H1 (cell line): ENCODE measurements around the gene KTI12. TPM values are rescaled to one million over a fixed set of nuclear protein-coding genes. Genes with fewer than 3 reads are reported as not detected.

Experiments used
- CTCF ChIA-PET: fragments of 300-600 bp; sonication (Branson Sonifier 250); formaldehyde crosslinking; loops from one replicate; lab custom pipeline; 2021; ENCODE audit not compliant: partially characterized antibody; lab: Charles Lee
- POLR2A ChIA-PET: fragments of 300-600 bp; sonication (Branson Sonifier 250); formaldehyde crosslinking; loops from one replicate; lab custom pipeline; 2021; ENCODE audit warnings: inconsistent platforms; ENCODE audit not compliant: partially characterized antibody; lab: Charles Lee
- DNase-seq, 2 experiments: peaks; one replicate each; pipeline versions ENCODE4 v3.0.0 to v3.0.0-alpha.2; 2010 to 2022; ENCODE audit warnings: low spot score in 2 of 2, low read depth in 1 of 2, mixed read lengths in 1 of 2
- FAIRE-seq: peaks from 2 replicates; lab custom pipeline; 2011; peaks lifted over from hg19 to GRCh38; lab: Jason Lieb, UNC
- H2AFZ ChIP-seq: 2 replicates; pipeline ENCODE4 v1.8.1; 2012; ENCODE audit warnings: low read length, inconsistent platforms
- H2AK5ac ChIP-seq: 2 replicates; pipeline ENCODE4 v1.6.1; 2013; ENCODE audit warnings: low read depth, low read length
- H2BK120ac ChIP-seq: replicated peaks from 2 replicates; pipeline ENCODE3; 2013; ENCODE audit warnings: low read depth, low read length, inconsistent platforms
- H2BK12ac ChIP-seq: 2 replicates; pipeline ENCODE4 v1.6.1; 2013; ENCODE audit warnings: low read depth, low read length
- H2BK15ac ChIP-seq: 2 replicates; pipeline ENCODE4 v1.6.1; 2013; ENCODE audit warnings: low read length
- H2BK20ac ChIP-seq: 2 replicates; pipeline ENCODE4 v1.6.1; 2013; ENCODE audit warnings: low read length
- H2BK5ac ChIP-seq: 2 replicates; pipeline ENCODE4 v1.6.1; 2013; ENCODE audit warnings: low read depth, low read length
- H3K14ac ChIP-seq: 2 replicates; pipeline ENCODE4 v1.6.1; 2013; ENCODE audit warnings: inconsistent platforms; ENCODE audit not compliant: insufficient read length
- H3K18ac ChIP-seq: 2 replicates; pipeline ENCODE4 v1.6.1; 2013; ENCODE audit warnings: low read length; ENCODE audit errors: extremely low read depth
- H3K23ac ChIP-seq: 2 replicates; pipeline ENCODE4 v1.6.1; 2013; ENCODE audit warnings: inconsistent platforms; ENCODE audit not compliant: insufficient read length
- H3K23me2 ChIP-seq: 2 replicates; pipeline ENCODE4 v1.6.1; 2013; ENCODE audit warnings: low read depth, low read length
- H3K27ac ChIP-seq: 2 replicates; pipeline ENCODE4 v1.6.1; 2011; ENCODE audit warnings: low read depth, low read length, inconsistent platforms
- H3K27me3 ChIP-seq, 4 experiments: replicated peaks in 1 of 4; 1 replicate in 1 of 4; 2 replicates in 3 of 4; pipeline versions ENCODE4 v1.6.1 to v1.8.1; 2011 to 2013; ENCODE audit warnings: low read length in 3 of 4, mild to moderate bottlenecking in 3 of 4, inconsistent platforms in 2 of 4, mixed read lengths in 2 of 4, moderate library complexity in 1 of 4; ENCODE audit not compliant: control insufficient read depth in 3 of 4, insufficient read depth in 3 of 4; ENCODE audit errors: extremely low read depth in 1 of 4
- H3K36me3 ChIP-seq, 4 experiments: 2 replicates each; pipeline versions ENCODE4 v1.6.1 to v1.8.1; 2011 to 2013; ENCODE audit warnings: mild to moderate bottlenecking in 4 of 4, low read length in 3 of 4, moderate library complexity in 2 of 4, control low read depth in 1 of 4, inconsistent platforms in 1 of 4; ENCODE audit not compliant: insufficient read depth in 4 of 4, control insufficient read depth in 2 of 4
- H3K4ac ChIP-seq: replicated peaks from 2 replicates; pipeline ENCODE3; 2013; ENCODE audit warnings: low read length, low read depth, mixed read lengths, inconsistent platforms; ENCODE audit not compliant: insufficient read length
- H3K4me1 ChIP-seq, 4 experiments: replicated peaks in 1 of 4; 1 replicate in 1 of 4; 2 replicates in 3 of 4; pipeline versions ENCODE4 v1.6.1 to v1.8.1; 2011 to 2013; ENCODE audit warnings: low read length in 3 of 4, inconsistent platforms in 2 of 4, mixed read lengths in 1 of 4; ENCODE audit not compliant: insufficient read depth in 4 of 4, control insufficient read depth in 3 of 4
- H3K4me2 ChIP-seq, 2 experiments: 2 replicates each; pipeline versions ENCODE4 v1.6.1 to v1.8.1; 2011 to 2013; ENCODE audit warnings: low read depth in 2 of 2, low read length in 2 of 2, control low read depth in 1 of 2, inconsistent platforms in 1 of 2, mild to moderate bottlenecking in 1 of 2; ENCODE audit not compliant: insufficient read depth in 1 of 2
- H3K4me3 ChIP-seq, 4 experiments: fragments of 200-600, 300-600 bp in 1 of 4; sonication (generic), shearing (Covaris generic), sonication (Bioruptor Twin) in 1 of 4; 2 replicates each; pipeline versions ENCODE4 v1.5.1 to v1.8.1; 2011 to 2016; ENCODE audit warnings: low read length in 4 of 4, low read depth in 3 of 4, control low read depth in 2 of 4, inconsistent platforms in 2 of 4, mild to moderate bottlenecking in 2 of 4, mixed read lengths in 1 of 4, moderate library complexity in 1 of 4; ENCODE audit not compliant: insufficient read depth in 2 of 4; ENCODE audit errors: extremely low read depth in 1 of 4
- H3K56ac ChIP-seq: replicated peaks from 2 replicates; pipeline ENCODE3; 2013; ENCODE audit warnings: low read depth, mild to moderate bottlenecking, mixed read lengths, low read length, inconsistent platforms; ENCODE audit not compliant: insufficient read length
- H3K79me1 ChIP-seq: 2 replicates; pipeline ENCODE4 v1.6.1; 2013; ENCODE audit warnings: low read depth, low read length, control low read depth
- H3K79me2 ChIP-seq, 2 experiments: 2 replicates each; pipeline versions ENCODE4 v1.6.1 to v1.8.1; 2012 to 2013; ENCODE audit warnings: low read length in 2 of 2, mild to moderate bottlenecking in 2 of 2, inconsistent platforms in 1 of 2; ENCODE audit not compliant: insufficient read depth in 2 of 2, control insufficient read depth in 1 of 2
- H3K9ac ChIP-seq, 4 experiments: replicated peaks in 1 of 4; 1 replicate in 1 of 4; 2 replicates in 3 of 4; pipeline versions ENCODE4 v1.6.1 to v1.8.1; 2011 to 2013; ENCODE audit warnings: low read depth in 3 of 4, low read length in 3 of 4, control low read depth in 2 of 4, mild to moderate bottlenecking in 2 of 4, moderate library complexity in 2 of 4, inconsistent platforms in 1 of 4; ENCODE audit errors: extremely low read depth in 1 of 4
- H3K9me3 ChIP-seq, 2 experiments: 2 replicates each; pipeline versions ENCODE4 v1.6.1 to v1.8.1; 2012 to 2013; ENCODE audit warnings: mild to moderate bottlenecking in 2 of 2, moderate library complexity in 2 of 2, control low read depth in 1 of 2, inconsistent platforms in 1 of 2, low read depth in 1 of 2, low read length in 1 of 2, mixed read lengths in 1 of 2; ENCODE audit not compliant: insufficient read depth in 2 of 2
- H4K20me1 ChIP-seq, 2 experiments: replicated peaks in 1 of 2; 2 replicates each; pipeline versions ENCODE3 to v1.8.1; 2011 to 2013; ENCODE audit warnings: inconsistent platforms in 2 of 2, low read length in 2 of 2, mild to moderate bottlenecking in 1 of 2; ENCODE audit not compliant: insufficient read depth in 2 of 2, control insufficient read depth in 1 of 2
- H4K5ac ChIP-seq: 2 replicates; pipeline ENCODE4 v1.6.1; 2013; ENCODE audit warnings: low read length, low read depth, mixed read lengths, inconsistent platforms; ENCODE audit not compliant: insufficient read length
- H4K8ac ChIP-seq: 2 replicates; pipeline ENCODE4 v1.8.0; 2013; ENCODE audit warnings: mild to moderate bottlenecking, moderate library complexity, low read length, inconsistent platforms; ENCODE audit not compliant: insufficient read depth; ENCODE audit errors: extremely low read depth
- H4K91ac ChIP-seq: replicated peaks from 2 replicates; pipeline ENCODE3; 2013; ENCODE audit warnings: low read length, mixed read lengths, inconsistent platforms; ENCODE audit not compliant: insufficient read length
- ASH2L ChIP-seq: fragments of 200-600, 300-600 bp; sonication (generic); IDR thresholded peaks from one replicate; pipeline ENCODE4 v1.7.1; 2017; ENCODE audit warnings: low read length
- BACH1 ChIP-seq: IDR thresholded peaks from 2 replicates; pipeline ENCODE4 v1.6.1; 2012; ENCODE audit warnings: low read length, improper control_type of control experiment
- CHD2 ChIP-seq: IDR thresholded peaks from 2 replicates; pipeline ENCODE4 v1.6.1; 2012; ENCODE audit warnings: low read length, improper control_type of control experiment
- EP300 ChIP-seq, 2 experiments: IDR thresholded peaks; 1 replicate in 1 of 2; 2 replicates in 1 of 2; pipeline ENCODE4 v1.6.1; 2011 to 2012; ENCODE audit warnings: low read depth in 2 of 2, low read length in 2 of 2, mild to moderate bottlenecking in 2 of 2, borderline replicate concordance in 1 of 2, inconsistent platforms in 1 of 2, moderate library complexity in 1 of 2
- FOSL1 ChIP-seq: IDR thresholded peaks from 2 replicates; pipeline ENCODE4 v1.6.1; 2011; ENCODE audit warnings: mild to moderate bottlenecking, low read depth, low read length, moderate library complexity; ENCODE audit not compliant: insufficient read depth
- GTF2F1 ChIP-seq: IDR thresholded peaks from 2 replicates; pipeline ENCODE4 v1.6.1; 2012; ENCODE audit warnings: low read depth, low read length, improper control_type of control experiment, borderline replicate concordance
- HDAC6 ChIP-seq: IDR thresholded peaks from one replicate; pipeline ENCODE4 v1.7.1; 2012; ENCODE audit warnings: low read depth, mild to moderate bottlenecking, inconsistent platforms, low read length, moderate library complexity
- JUN ChIP-seq: IDR thresholded peaks from 2 replicates; pipeline ENCODE4 v1.6.1; 2011; ENCODE audit warnings: low read depth, mild to moderate bottlenecking, improper control_type of control experiment, low read length
- JUND ChIP-seq: IDR thresholded peaks from 2 replicates; pipeline ENCODE4 v1.6.1; 2011; ENCODE audit warnings: mild to moderate bottlenecking, improper control_type of control experiment, low read length
- TAF7 ChIP-seq: optimal IDR thresholded peaks from 2 replicates; pipeline ENCODE3; 2011; ENCODE audit warnings: low read depth, mild to moderate bottlenecking, inconsistent platforms, low read length, moderate library complexity, borderline replicate concordance
- TBP ChIP-seq: IDR thresholded peaks from 2 replicates; pipeline ENCODE4 v1.6.1; 2011; ENCODE audit warnings: low read depth, low read length, improper control_type of control experiment
- TEAD4 ChIP-seq: IDR thresholded peaks from 2 replicates; pipeline ENCODE4 v1.6.1; 2012; ENCODE audit warnings: low read depth, low read length, inconsistent platforms, mixed read lengths
- ZNF274 ChIP-seq: IDR thresholded peaks from 2 replicates; pipeline ENCODE4 v1.7.0; 2012; ENCODE audit warnings: low read length, borderline replicate concordance; ENCODE audit errors: extremely low read depth
- WGBS, 2 experiments: shearing (Covaris generic) in 1 of 2; methylation state at CpG; one replicate each; pipeline versions ENCODE4 v1.1.6 to v1.1.7; 2013 to 2015; ENCODE audit warnings: low lambda C conversion rate in 2 of 2, mixed read lengths in 2 of 2, inconsistent platforms in 1 of 2, low coverage in 1 of 2, missing lambda C conversion rate in 1 of 2; ENCODE audit not compliant: insufficient replicate concordance in 2 of 2, insufficient coverage in 1 of 2, insufficient read length in 1 of 2; ENCODE audit errors: extremely low coverage in 1 of 2, missing lambda C conversion rate in 1 of 2; 5-methylcytosine and 5-hydroxymethylcytosine counted together
- polyA plus RNA-seq, 7 experiments: library from polyadenylated mRNA; depleted of rRNA in 3 of 7; stranded (reverse) in 5 of 7; unstranded in 2 of 7; fragments of >200 nt in 5 of 7; fragments of 200-250 nt in 2 of 7; gene quantifications; 1 replicate in 5 of 7; 2 replicates in 1 of 7; 4 replicates in 1 of 7; pipeline versions ENCODE4 v1.2.1 to v1.2.3, GENCODE V29; 2011 to 2013; ENCODE audit warnings: missing spikeins in 2 of 7, mixed read lengths in 2 of 7
- total RNA-seq: library from RNA; stranded (reverse); fragmentation: NEBNext Ultra II Directional; extraction: Animal tissue kit (Norgen Biotek cat#: 25700); gene quantifications from 2 replicates; pipeline ENCODE4 v1.2.1, GENCODE V29; 2021

KTI12 gene
- total and polyA plus RNA-seq, 2 of the 8 experiments (the other 6 are each of a cell fraction or from before 2014, with no cell fraction given): 7.5 to 16.2 TPM

DNA sequence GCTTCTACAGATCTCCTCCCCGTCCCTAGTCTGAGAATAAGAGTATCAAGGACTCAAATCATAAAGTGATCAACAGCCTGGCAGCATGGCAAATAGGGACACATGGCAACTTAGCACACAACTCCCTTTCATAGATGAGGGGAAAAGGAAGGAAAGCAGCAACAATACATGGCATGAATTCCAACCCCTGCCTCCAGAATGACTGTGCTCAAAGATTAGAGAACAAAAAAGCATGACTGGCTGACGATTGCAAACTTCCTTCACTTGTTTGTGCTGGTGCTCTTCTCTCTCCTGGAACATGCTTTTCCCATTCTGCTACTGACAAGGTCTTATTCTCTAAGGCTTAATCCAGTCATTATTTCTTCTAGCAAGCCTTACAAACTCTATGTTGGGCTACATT, 11.5 kb downstream of the KTI12 start:
- Histone ChIP-seq H4K8ac (no peak overlapping the region), H2BK120ac (no peak overlapping the region), H2BK12ac (no peak overlapping the region), H2BK20ac (no peak overlapping the region), H3K79me2 (no peaks in the 10 kb centered on the region), H4K5ac (no peak overlapping the region), H3K9me3 (no peaks in the 10 kb centered on the region), H3K9ac (no peak overlapping the region), H3K14ac (no peak overlapping the region), H3K79me1 (no peaks in the 10 kb centered on the region), H4K91ac (no peak overlapping the region), H3K4me2 (no peak overlapping the region), H3K27ac (no peak overlapping the region), H3K23ac (no peak overlapping the region), H2BK5ac (no peak overlapping the region), H3K23me2 (no peaks in the 10 kb centered on the region; the same call in 1 of the 2 replicates), H2BK15ac (no peak overlapping the region), H3K56ac (no peak overlapping the region), H3K36me3 (peaks cover 21 to 55% (median 42%) of the 10 kb centered on the region in 4 experiments), H3K4me3 (no peak overlapping the region), H3K4ac (no peak overlapping the region), H2AK5ac (no peak overlapping the region), H3K18ac (no peak overlapping the region), H3K27me3 (no peaks in the 10 kb centered on the region), H3K4me1 (no peaks in the 10 kb centered on the region), H4K20me1 (no peaks in the 10 kb centered on the region), H2AFZ (no peak overlapping the region)
- POLR2A ChIA-PET: interaction anchor here (0.6 to 0.9 kb wide), 3 partner anchors 13 to 801 kb away, joined by 3 to 5 read pairs (median 4); no protein-coding TSS in a partner anchor
- DNase-seq (no peak), FAIRE-seq (no peak)
- 84% methylated on average over 2 of the region's 2 CpGs; no CpG with 5 or more reads in 1 of the 2 experiments for WGBS, 2 experiments
- CTCF ChIA-PET: interaction anchor here (1.7 kb wide), 1 partner anchor 125 kb away, joined by 5 read pairs; no protein-coding TSS in a partner anchor
- TF ChIP-seq EP300 (IDR thresholded peaks at IDR 0.05; ENCODE audit: borderline replicate concordance in 1 of 2, low read depth in 2 of 2, low read length in 2 of 2) (no peak), BACH1 (no peak), TEAD4 (no peak), ZNF274 (no peak), HDAC6 (no peak), TAF7 (no peak), TBP (no peak), GTF2F1 (no peak), ASH2L (no peak), JUND (no peak), CHD2 (no peak), JUN (no peak), FOSL1 (no peak)
